ENCODE data around the gene LIPE.
"Not testable (repeated sequence)": the region's sequence is repeated elsewhere in the genome, so short reads cannot be mapped to it uniquely, and the experiment has no call there.

LIPE gene, protein sequence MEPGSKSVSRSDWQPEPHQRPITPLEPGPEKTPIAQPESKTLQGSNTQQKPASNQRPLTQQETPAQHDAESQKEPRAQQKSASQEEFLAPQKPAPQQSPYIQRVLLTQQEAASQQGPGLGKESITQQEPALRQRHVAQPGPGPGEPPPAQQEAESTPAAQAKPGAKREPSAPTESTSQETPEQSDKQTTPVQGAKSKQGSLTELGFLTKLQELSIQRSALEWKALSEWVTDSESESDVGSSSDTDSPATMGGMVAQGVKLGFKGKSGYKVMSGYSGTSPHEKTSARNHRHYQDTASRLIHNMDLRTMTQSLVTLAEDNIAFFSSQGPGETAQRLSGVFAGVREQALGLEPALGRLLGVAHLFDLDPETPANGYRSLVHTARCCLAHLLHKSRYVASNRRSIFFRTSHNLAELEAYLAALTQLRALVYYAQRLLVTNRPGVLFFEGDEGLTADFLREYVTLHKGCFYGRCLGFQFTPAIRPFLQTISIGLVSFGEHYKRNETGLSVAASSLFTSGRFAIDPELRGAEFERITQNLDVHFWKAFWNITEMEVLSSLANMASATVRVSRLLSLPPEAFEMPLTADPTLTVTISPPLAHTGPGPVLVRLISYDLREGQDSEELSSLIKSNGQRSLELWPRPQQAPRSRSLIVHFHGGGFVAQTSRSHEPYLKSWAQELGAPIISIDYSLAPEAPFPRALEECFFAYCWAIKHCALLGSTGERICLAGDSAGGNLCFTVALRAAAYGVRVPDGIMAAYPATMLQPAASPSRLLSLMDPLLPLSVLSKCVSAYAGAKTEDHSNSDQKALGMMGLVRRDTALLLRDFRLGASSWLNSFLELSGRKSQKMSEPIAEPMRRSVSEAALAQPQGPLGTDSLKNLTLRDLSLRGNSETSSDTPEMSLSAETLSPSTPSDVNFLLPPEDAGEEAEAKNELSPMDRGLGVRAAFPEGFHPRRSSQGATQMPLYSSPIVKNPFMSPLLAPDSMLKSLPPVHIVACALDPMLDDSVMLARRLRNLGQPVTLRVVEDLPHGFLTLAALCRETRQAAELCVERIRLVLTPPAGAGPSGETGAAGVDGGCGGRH

GRCh38 chr19:42427313-42427712, at the start of gene LIPE:
Gene LIPE, minus strand, starts transcription at chr19:42427388. Its CDS starts 239 bp downstream, at chr19:42427149.
- DNase-seq (ENCODE audit: low spot score) = no peak

GRCh38 chr19:42475366-42475765, 48.2 kb upstream of the LIPE start:
- no peak for DNase-seq (ENCODE audit: low spot score)

DNA sequence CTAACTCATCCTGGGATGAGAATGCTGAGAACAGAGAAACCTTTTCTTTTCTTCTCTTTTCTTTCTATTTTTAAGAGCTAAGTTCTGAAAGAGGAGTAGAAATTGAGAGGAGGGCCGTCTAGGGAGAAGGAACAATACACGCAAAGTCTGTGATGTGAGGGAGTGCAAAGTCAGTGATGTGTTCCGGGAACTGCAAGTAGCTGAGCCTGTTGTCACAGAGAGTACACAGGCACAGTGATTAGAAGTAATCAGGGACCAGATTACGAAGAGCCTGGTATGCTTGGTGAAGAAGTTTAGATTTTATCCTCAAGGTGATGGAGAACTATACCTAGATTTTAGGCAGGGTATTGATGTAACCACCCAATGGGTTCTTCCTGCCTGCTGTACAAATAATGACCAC, 47.6 kb upstream of the LIPE start:
- no peak for DNase-seq (ENCODE audit: low spot score)

- no peak for DNase-seq (ENCODE audit: low spot score)
Measured at GRCh38 chr19:42473686-42474085, 46.5 kb upstream of the LIPE start.

- DNase-seq (ENCODE audit: low spot score) = no peak
Measured at GRCh38 chr19:42472402-42473147, 45.4 kb upstream of the LIPE start.

- DNase-seq (ENCODE audit: low spot score) = no peak
Measured at GRCh38 chr19:42471554-42472249, 44.5 kb upstream of the LIPE start.

DNA sequence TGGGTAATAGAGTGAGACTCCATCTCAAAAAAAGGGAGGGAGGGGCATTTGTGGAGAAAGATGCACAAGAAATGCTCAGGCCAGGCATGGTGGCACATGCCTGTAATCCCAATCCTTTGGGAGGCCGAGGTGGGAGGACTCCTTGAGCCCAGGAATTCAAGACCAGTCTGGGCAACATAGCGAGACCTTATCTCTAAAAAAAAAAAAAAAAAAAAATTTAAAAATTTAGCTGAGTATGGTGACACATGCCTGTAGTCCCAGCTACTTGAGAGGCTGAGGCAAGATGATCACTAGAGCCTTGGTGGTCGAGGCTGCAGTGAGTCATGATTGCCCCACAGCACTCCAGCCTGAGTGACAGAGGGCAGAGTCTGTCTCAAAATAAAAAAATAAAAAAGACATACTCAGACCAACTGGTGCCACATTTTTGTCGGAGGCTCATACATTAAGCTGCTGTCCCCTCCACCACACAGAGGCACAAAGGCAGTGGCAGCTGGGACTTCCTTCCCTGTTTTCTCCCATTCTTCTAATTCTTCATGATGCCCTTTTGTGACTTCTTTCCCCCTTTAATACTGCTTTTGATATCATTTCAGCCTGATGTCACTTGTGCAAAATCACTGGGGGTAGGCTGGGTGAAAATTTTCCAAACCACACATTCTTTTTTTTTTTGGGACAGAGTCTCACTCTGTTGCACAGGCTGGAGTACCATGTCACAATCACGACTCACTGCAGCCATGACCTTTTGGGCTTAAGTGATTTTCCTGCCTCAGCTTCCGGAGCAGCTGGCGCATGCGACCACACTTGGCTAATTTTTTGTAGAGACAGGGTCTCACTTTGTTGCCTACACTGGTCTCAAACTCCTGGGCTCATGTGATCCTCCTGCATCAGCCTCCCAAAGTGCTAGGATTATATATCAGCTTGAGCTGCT, 42.4 kb upstream of the LIPE start:
- no peak for DNase-seq (ENCODE audit: low spot score)

DNA sequence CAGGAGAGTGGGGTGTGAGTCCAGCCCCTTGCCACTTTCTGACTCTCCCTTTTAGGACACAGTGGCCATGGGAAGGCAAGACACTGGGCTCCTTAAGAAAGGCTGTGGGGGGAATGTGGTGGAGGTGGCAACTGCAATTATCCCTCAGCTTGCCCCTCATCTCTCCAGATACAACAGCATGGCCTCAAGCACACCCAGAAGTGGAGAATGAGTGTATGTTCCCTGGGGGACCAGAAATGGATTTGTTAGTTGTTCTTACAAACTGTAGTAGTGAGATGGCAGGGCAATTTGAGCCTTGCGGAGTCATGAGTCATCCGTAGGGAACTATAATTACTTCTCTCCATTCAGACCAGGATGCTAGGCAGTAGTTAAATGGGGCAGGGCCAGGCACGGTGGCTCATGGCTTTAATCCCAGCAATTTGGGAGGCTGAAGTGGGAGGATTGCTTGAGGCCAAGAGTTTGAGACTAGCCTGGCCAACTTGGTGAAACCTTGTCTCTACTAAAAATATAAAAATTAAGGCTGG, 41.1 kb upstream of the LIPE start:
- DNase-seq (ENCODE audit: low spot score) = no peak

GRCh38 chr19:42467183-42467760, 40.1 kb upstream of the LIPE start:
- no peak for DNase-seq (ENCODE audit: low spot score)

DNA sequence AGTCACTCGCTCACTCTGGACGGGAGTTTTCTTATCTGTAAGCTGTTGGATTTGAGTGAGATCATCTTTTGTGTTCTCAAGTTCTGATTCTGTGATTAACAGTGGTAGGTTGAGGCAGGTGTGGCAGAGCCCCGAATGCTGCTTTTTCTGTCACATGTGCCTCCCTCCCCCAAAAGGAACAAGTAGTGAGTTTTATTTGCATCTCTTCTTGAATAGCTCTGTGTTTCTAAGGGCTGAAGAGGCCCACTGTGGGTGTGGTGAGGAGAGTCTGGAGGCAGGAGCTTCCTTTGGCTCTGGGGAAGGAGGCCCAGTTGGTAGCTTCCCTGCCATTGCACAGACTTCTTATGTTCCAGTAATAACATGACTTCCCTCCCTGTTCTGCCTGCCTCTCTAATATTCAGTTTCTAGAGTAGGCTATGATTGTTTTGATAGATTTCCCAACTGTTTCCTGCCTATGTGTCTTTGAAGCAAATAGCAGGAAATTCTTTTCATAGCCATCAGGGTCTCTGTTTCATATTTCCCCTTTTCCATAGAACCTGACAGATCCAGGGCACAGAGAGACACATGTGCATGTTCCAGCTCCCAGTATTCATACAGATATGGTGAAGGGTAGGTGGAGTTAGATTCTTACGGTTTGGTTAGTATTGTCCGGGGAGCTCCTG, 39.5 kb upstream of the LIPE start:
- no peak for DNase-seq (ENCODE audit: low spot score)

DNA sequence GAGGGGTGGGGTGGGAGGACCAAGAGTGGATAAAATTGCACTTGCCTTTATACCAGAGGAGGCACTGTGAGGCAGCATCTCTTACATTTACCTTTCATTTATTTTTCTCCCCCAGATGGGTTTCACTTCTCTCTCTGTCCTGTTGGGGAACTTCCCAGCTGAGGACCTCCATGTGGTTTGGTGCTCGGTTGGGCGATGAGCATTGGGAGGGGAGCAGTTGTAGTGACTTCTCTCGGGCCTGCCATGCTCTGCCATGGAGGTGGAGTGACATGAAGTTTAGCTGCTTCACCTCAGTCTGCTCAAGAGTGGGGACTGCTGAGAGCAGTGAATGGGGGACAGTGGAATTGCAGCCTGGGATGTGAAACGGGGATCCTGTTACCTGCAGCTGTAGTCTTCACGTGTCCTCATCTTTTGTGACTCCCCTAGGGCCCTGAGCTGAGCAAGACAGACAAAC, 38.7 kb upstream of the LIPE start:
- no peak for DNase-seq (ENCODE audit: low spot score)

DNA sequence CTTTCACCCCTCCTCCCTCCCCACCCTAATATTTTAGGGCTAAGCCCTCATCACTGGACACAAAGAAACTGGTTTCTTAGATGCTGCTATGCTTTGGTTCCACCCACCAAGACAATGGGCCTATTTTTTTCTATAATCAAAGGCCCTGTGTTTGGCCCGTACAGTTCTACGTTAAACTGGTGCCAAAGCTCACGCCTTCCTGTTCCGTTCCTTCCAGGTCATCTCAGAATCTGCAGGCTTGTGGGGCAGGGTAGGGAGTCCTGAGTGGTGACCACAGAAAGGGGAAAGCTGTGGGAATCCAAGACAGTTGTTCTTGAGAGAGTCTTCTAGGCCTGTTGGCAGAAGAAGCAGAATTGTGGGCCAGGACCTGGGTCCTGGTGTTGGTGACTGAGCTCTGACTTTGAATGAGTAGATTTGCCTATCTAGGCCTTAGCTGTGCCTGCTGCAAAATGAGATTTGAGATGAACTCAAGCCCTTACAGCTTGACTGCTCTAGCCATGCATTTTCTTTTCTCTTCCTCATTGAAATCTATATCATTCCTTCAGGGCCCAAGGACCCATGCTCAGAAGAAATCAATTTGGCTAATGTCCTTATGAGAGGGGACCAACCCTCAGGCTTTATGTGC, 34.6 kb upstream of the LIPE start:
- no peak for DNase-seq (ENCODE audit: low spot score)

- DNase-seq (ENCODE audit: low spot score) = not testable (repeated sequence)
Measured at GRCh38 chr19:42461231-42461630, 34.0 kb upstream of the LIPE start.

DNA sequence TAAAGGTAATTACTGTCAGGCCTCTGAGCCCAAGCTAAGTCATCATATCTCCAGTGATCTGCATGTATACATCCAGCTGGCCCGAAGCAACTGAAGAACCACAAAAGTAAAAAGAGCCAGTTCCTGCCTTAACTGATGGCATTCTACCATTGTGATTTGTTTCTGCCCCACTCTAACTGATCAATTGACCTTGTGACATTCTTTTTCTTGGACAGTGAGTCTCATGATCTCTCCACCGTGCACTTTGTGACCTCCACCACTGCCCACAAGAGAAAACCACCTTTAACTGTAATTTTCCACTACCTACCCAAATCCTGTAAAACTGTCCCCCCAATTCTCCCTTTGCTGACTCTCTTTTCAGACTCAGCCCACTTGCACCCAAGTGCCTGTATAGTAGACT, 32.7 kb upstream of the LIPE start:
- no peak for DNase-seq (ENCODE audit: low spot score)

DNA sequence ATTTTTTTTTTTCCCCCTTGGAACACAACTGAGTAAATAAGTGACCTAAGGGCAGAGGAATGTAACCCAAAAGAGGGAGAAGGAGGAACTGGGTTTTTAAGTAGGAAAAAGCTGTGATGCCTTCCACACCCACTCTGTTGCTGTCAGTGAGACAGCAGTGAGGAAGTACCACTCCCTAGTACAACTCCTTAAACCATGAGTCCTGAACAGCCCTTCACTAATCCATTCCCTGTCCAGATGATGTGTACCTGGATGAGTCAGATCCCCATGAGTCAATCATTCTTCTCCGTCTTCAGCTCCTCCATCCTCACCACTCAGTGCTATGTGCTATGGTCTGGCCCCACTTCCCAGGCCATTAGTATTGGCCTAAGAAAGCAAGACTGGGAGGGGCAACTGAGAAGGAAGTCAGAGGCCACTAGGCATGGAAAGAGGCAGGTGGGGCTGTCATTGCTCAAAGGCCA, 28.5 kb upstream of the LIPE start:
- DNase-seq (ENCODE audit: low spot score) = no peak

- DNase-seq (ENCODE audit: low spot score) = no peak
Measured at GRCh38 chr19:42455086-42455485, 27.9 kb upstream of the LIPE start.

- DNase-seq (ENCODE audit: low spot score) = no peak
Measured at GRCh38 chr19:42452590-42452989, 25.4 kb upstream of the LIPE start.

DNA sequence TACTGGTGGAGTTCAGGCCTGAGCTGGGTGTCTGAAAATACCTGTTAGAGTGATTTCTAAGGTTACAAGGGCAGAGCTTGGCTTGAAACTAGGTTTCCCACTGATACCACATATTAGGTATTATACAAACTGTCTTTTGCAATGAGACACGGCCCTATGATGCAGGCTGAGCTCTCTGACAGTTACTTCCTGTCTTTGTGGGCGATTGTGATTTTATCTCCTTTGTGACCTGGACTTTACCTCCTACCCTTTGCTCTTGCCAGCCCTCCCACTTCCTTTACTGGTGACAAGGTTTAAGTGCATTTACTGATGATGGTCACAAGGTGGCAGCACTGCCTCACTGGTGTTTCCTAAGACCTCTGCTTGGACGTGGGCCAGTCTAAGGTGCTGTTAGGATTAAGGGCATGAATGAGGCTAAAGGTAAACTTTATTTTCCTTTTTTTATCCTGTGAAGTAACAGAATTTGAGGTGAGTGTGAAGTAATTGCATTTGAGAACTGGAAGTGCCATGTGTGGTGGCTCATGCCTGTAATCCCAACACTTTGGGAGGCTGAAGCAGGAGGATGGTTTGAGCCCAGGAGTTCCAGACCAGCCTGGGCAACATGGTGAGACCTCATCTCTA, 23.2 kb upstream of the LIPE start:
- peak; percentile 88 for DNase-seq (ENCODE audit: low spot score)

All from CD4-positive, alpha-beta T cell treated with Interleukin-6 at 100 ng/mL for 8 hours (primary cell).